ENCODE results near the gene DMRT2.

DNA sequence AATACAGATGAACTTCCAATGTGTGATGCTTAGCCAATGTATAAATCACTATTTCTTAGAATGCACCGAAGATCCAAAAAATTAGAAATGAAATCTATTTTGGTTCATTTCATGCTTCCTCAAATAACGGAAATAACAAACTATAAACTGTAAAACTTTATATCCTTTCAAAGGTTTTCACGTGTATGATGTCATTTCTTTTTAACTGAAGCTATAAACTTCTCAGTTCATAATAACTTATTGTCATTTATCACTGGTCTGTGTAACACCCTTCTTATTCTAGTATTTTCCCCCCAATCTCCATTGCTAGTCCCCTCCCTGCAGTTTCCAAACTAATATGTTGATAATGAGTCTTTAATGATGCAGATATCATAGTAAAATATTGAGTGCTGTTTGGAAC lies 36.4 kb downstream of the DMRT2 start:
- no peak for TF ChIP-seq EZH2 (IDR thresholded peaks at IDR 0.05; ENCODE audit: insufficient read depth, poor library complexity, severe bottlenecking)
- no peak for TF ChIP-seq EZH2phosphoT487 (IDR thresholded peaks at IDR 0.05; ENCODE audit: insufficient read depth, low read depth)
